ENCODE results near the gene AKAP10.

Gene AKAP10

GRCh38 chr17:19911033-19911432 lies 66.6 kb downstream of the AKAP10 start:
- H2BK5ac ChIP-seq (ENCODE audit: low read depth, low read length, poor library complexity) = no peak overlapping the region
- no peak overlapping the region for H3K18ac ChIP-seq (ENCODE audit: low read length)
- no peaks in the 10 kb centered on the region for H3K27me3 ChIP-seq (ENCODE audit: insufficient read depth, low read length)
- DNase-seq = no peak
- no peaks in the 10 kb centered on the region for H3K9me3 ChIP-seq (ENCODE audit: insufficient read depth, low read depth, low read length)
- H3K4me2 ChIP-seq (ENCODE audit: low read length) = no peak overlapping the region
- H3K4me3 ChIP-seq (ENCODE audit: low read depth, low read length) = no peak overlapping the region
- peaks cover 14 to 25% of the 10 kb centered on the region in 2 experiments for H3K36me3 ChIP-seq (ENCODE audit: control insufficient read depth in 1 of 2, insufficient read depth in 2 of 2, low read length in 2 of 2)
- H3K23ac ChIP-seq (ENCODE audit: low read length) = no peak overlapping the region
- no peak overlapping the region for H2AFZ ChIP-seq (ENCODE audit: insufficient read depth, low read length, poor library complexity)
- no peak overlapping the region for H3K9ac ChIP-seq (ENCODE audit: low read length)
- H3K27ac ChIP-seq (ENCODE audit: low read depth, low read length) = no peak overlapping the region
- H2BK12ac ChIP-seq (ENCODE audit: low read length) = no peak overlapping the region
- H4K8ac ChIP-seq (ENCODE audit: low read depth, low read length) = no peak overlapping the region
- WGBS (ENCODE audit: extremely low coverage, insufficient coverage, insufficient read length) = no CpG with 5 or more reads among the region's 2 CpGs
- no peaks in the 10 kb centered on the region for H3K79me2 ChIP-seq (ENCODE audit: control insufficient read depth, insufficient read depth, low read length, poor library complexity)
- no peak overlapping the region for H3K14ac ChIP-seq (ENCODE audit: low read length)
- H3K79me1 ChIP-seq (ENCODE audit: low read length) = no peaks in the 10 kb centered on the region
- H4K91ac ChIP-seq (ENCODE audit: low read depth, low read length) = no peak overlapping the region
- no peak overlapping the region for H2AK5ac ChIP-seq (ENCODE audit: low read length)
- no peak overlapping the region for H4K12ac ChIP-seq (ENCODE audit: low read depth, low read length)
- H3K4ac ChIP-seq (ENCODE audit: low read depth, low read length) = no peak overlapping the region
- H2BK120ac ChIP-seq (ENCODE audit: insufficient read depth, low read length, poor library complexity) = no peak overlapping the region
- peaks cover 3% of the 10 kb centered on the region in 2 experiments for H3K4me1 ChIP-seq (ENCODE audit: control insufficient read depth in 1 of 2, insufficient read depth in 2 of 2, low read length in 2 of 2)

- Histone ChIP-seq H3K14ac (ENCODE audit: low read length) (no peak overlapping the region), H3K18ac (ENCODE audit: low read length) (no peak overlapping the region), H3K4me3 (ENCODE audit: low read depth, low read length) (no peak overlapping the region), H4K91ac (ENCODE audit: low read depth, low read length) (no peak overlapping the region), H2BK12ac (ENCODE audit: low read length) (no peak overlapping the region), H2BK5ac (ENCODE audit: low read depth, low read length, poor library complexity) (no peak overlapping the region), H4K12ac (ENCODE audit: low read depth, low read length) (no peak overlapping the region), H3K4ac (ENCODE audit: low read depth, low read length) (no peak overlapping the region), H3K79me1 (ENCODE audit: low read length) (no peaks in the 10 kb centered on the region), H2AFZ (ENCODE audit: insufficient read depth, low read length, poor library complexity) (no peak overlapping the region), H3K4me2 (ENCODE audit: low read length) (no peak overlapping the region), H3K9ac (ENCODE audit: low read length) (no peak overlapping the region), H3K27me3 (ENCODE audit: insufficient read depth, low read length) (no peaks in the 10 kb centered on the region), H3K4me1 (ENCODE audit: control insufficient read depth in 1 of 2, insufficient read depth in 2 of 2, low read length in 2 of 2) (no peaks in the 10 kb centered on the region), H3K36me3 (ENCODE audit: control insufficient read depth in 1 of 2, insufficient read depth in 2 of 2, low read length in 2 of 2) (peaks cover 14 to 27% of the 10 kb centered on the region in 2 experiments), H4K8ac (ENCODE audit: low read depth, low read length) (no peak overlapping the region), H3K23ac (ENCODE audit: low read length) (no peak overlapping the region), H2AK5ac (ENCODE audit: low read length) (no peak overlapping the region), H3K9me3 (ENCODE audit: insufficient read depth, low read depth, low read length) (no peaks in the 10 kb centered on the region), H3K27ac (ENCODE audit: low read depth, low read length) (no peak overlapping the region), H3K79me2 (ENCODE audit: control insufficient read depth, insufficient read depth, low read length, poor library complexity) (no peaks in the 10 kb centered on the region), H2BK120ac (ENCODE audit: insufficient read depth, low read length, poor library complexity) (no peak overlapping the region)
- WGBS (ENCODE audit: extremely low coverage, insufficient coverage, insufficient read length) = 100% methylated on average over 1 of the region's 6 CpGs
- no peak for DNase-seq
These were observed 68.5 kb downstream of the AKAP10 start for GRCh38 chr17:19909139-19909538.

- no peak overlapping the region for H4K8ac ChIP-seq (ENCODE audit: low read depth, low read length)
- H2BK5ac ChIP-seq (ENCODE audit: low read depth, low read length, poor library complexity) = no peak overlapping the region
- DNase-seq = no peak
- H3K79me1 ChIP-seq (ENCODE audit: low read length) = no peaks in the 10 kb centered on the region
- no peak overlapping the region for H3K4ac ChIP-seq (ENCODE audit: low read depth, low read length)
- H2BK12ac ChIP-seq (ENCODE audit: low read length) = no peak overlapping the region
- no peak overlapping the region for H2AK5ac ChIP-seq (ENCODE audit: low read length)
- H3K36me3 ChIP-seq (ENCODE audit: control insufficient read depth in 1 of 2, insufficient read depth in 2 of 2, low read length in 2 of 2) = peaks cover 22 to 37% of the 10 kb centered on the region in 2 experiments
- H3K4me3 ChIP-seq (ENCODE audit: low read depth, low read length) = no peak overlapping the region
- no peaks in the 10 kb centered on the region for H3K9me3 ChIP-seq (ENCODE audit: insufficient read depth, low read depth, low read length)
- H3K79me2 ChIP-seq (ENCODE audit: control insufficient read depth, insufficient read depth, low read length, poor library complexity) = no peaks in the 10 kb centered on the region
- H3K27ac ChIP-seq (ENCODE audit: low read depth, low read length) = no peak overlapping the region
- no peaks in the 10 kb centered on the region for H3K4me1 ChIP-seq (ENCODE audit: control insufficient read depth in 1 of 2, insufficient read depth in 2 of 2, low read length in 2 of 2)
- no peak overlapping the region for H2AFZ ChIP-seq (ENCODE audit: insufficient read depth, low read length, poor library complexity)
- no peak overlapping the region for H3K9ac ChIP-seq (ENCODE audit: low read length)
- no peak overlapping the region for H2BK120ac ChIP-seq (ENCODE audit: insufficient read depth, low read length, poor library complexity)
- no peak overlapping the region for H4K91ac ChIP-seq (ENCODE audit: low read depth, low read length)
- H3K14ac ChIP-seq (ENCODE audit: low read length) = no peak overlapping the region
- H3K27me3 ChIP-seq (ENCODE audit: insufficient read depth, low read length) = no peaks in the 10 kb centered on the region
- no peak overlapping the region for H3K4me2 ChIP-seq (ENCODE audit: low read length)
- H3K23ac ChIP-seq (ENCODE audit: low read length) = no peak overlapping the region
- no CpG with 5 or more reads among the region's 5 CpGs for WGBS (ENCODE audit: extremely low coverage, insufficient coverage, insufficient read length)
- no peak overlapping the region for H4K12ac ChIP-seq (ENCODE audit: low read depth, low read length)
- H3K18ac ChIP-seq (ENCODE audit: low read length) = no peak overlapping the region
These were observed 72.1 kb downstream of the AKAP10 start for GRCh38 chr17:19905502-19905901.

- no CpG with 5 or more reads among the region's 5 CpGs for WGBS (ENCODE audit: extremely low coverage, insufficient coverage, insufficient read length)
These were observed 72.7 kb downstream of the AKAP10 start for GRCh38 chr17:19904924-19905323.

More at GRCh38 chr17:19904924-19905323, 72.7 kb downstream of the AKAP10 start:
- Histone ChIP-seq H4K91ac (ENCODE audit: low read depth, low read length) (no peak overlapping the region), H3K79me2 (ENCODE audit: control insufficient read depth, insufficient read depth, low read length, poor library complexity) (no peaks in the 10 kb centered on the region), H3K27me3 (ENCODE audit: insufficient read depth, low read length) (no peaks in the 10 kb centered on the region), H3K4me2 (ENCODE audit: low read length) (no peak overlapping the region), H3K4ac (ENCODE audit: low read depth, low read length) (no peak overlapping the region), H3K9ac (ENCODE audit: low read length) (no peak overlapping the region), H3K27ac (ENCODE audit: low read depth, low read length) (no peak overlapping the region), H2AK5ac (ENCODE audit: low read length) (no peak overlapping the region), H4K8ac (ENCODE audit: low read depth, low read length) (no peak overlapping the region), H3K36me3 (ENCODE audit: control insufficient read depth in 1 of 2, insufficient read depth in 2 of 2, low read length in 2 of 2) (peaks cover 23 to 38% of the 10 kb centered on the region in 2 experiments), H3K14ac (ENCODE audit: low read length) (no peak overlapping the region), H3K23ac (ENCODE audit: low read length) (no peak overlapping the region), H3K4me1 (ENCODE audit: control insufficient read depth in 1 of 2, insufficient read depth in 2 of 2, low read length in 2 of 2) (no peaks in the 10 kb centered on the region), H4K12ac (ENCODE audit: low read depth, low read length) (no peak overlapping the region), H2BK120ac (ENCODE audit: insufficient read depth, low read length, poor library complexity) (no peak overlapping the region), H3K4me3 (ENCODE audit: low read depth, low read length) (no peak overlapping the region), H2BK12ac (ENCODE audit: low read length) (no peak overlapping the region), H3K79me1 (ENCODE audit: low read length) (no peaks in the 10 kb centered on the region), H2BK5ac (ENCODE audit: low read depth, low read length, poor library complexity) (no peak overlapping the region), H3K9me3 (ENCODE audit: insufficient read depth, low read depth, low read length) (no peaks in the 10 kb centered on the region), H2AFZ (ENCODE audit: insufficient read depth, low read length, poor library complexity) (no peak overlapping the region), H3K18ac (ENCODE audit: low read length) (no peak overlapping the region)
- DNase-seq = no peak
